K562 treated with DMSO at 1 percent for 48 hours (cell line): ENCODE data around the gene ZNF80. TPM values are rescaled to one million over a fixed set of nuclear protein-coding genes. Genes with fewer than 3 reads are reported as not detected.

Source experiments
- total RNA-seq: library from RNA; unstranded; fragments of 300-600 nt; gene quantifications from 2 replicates; pipeline ENCODE4 v1.2.3, GENCODE V29; 2022; ENCODE audit warnings: low replicate concordance; ENCODE audit errors: extremely low read depth

Gene ZNF80
- not detected in 2 replicates for total RNA-seq

GRCh38 chr3:114237478-114237877 lies at the start of gene ZNF80:
ZNF80 (minus strand) TSS chr3:114237578; CDS start chr3:114237074, 504 bp downstream.

Other genes starting within 250 kb of the ZNF80 start
- not detected in 2 replicates for gene CCDC191, start 181.1 kb downstream of the ZNF80 start, total RNA-seq
- not detected in 2 replicates for gene QTRT2, start 180.8 kb downstream of the ZNF80 start, total RNA-seq
- gene DRD3, start 58.5 kb downstream of the ZNF80 start, total RNA-seq = not detected in 2 replicates
- not detected in 2 replicates for gene TIGIT, start 56.5 kb upstream of the ZNF80 start, total RNA-seq